Lower leg skin (tissue), 4 donors: ENCODE results near the gene KRTAP6-3. TPM values are rescaled to one million over a fixed set of nuclear protein-coding genes. Genes with fewer than 3 reads are reported as not detected.

Experiments used
- DNase-seq, 2 donors: peaks; one replicate each; pipeline ENCODE4 v3.0.0-alpha.2; 2019; ENCODE audit warnings: low spot score in 2 of 2
- H3K4me3 ChIP-seq: fragments of 200-600 bp; sonication (generic); 2 replicates; pipeline ENCODE4 v1.5.1; 2017; ENCODE audit warnings: mild to moderate bottlenecking, low read depth; ENCODE audit not compliant: poor library complexity, severe bottlenecking
- CTCF ChIP-seq, 3 donors: fragments of 450-650 bp; IDR thresholded peaks; one replicate each; pipeline ENCODE4 v1.5.1; 2016; ENCODE audit warnings: antibody characterized with exemption in 3 of 3, mild to moderate bottlenecking in 3 of 3, moderate library complexity in 2 of 3
- POLR2A ChIP-seq, 2 donors: fragments of 450-650 bp; IDR thresholded peaks; one replicate each; pipeline ENCODE4 v1.6.1; 2016 to 2017; ENCODE audit warnings: antibody characterized with exemption in 2 of 2, mild to moderate bottlenecking in 1 of 2, moderate library complexity in 1 of 2
- WGBS, 2 donors: methylation state at CpG; one replicate each; pipeline ENCODE4 v1.1.5; 2018; 5-methylcytosine and 5-hydroxymethylcytosine counted together
- intact Hi-C: fragments of 100-400 bp; cut with DNase I; formaldehyde crosslinking; loops from one replicate; pipeline ENCODE4 v1.15.0; 2023; ENCODE audit warnings: low total_unique reads
- total RNA-seq, 4 donors: library from RNA; depleted of rRNA; stranded (reverse); fragments of >200 nt; gene quantifications; one replicate each; pipeline ENCODE4 v1.1.0, GENCODE V29; 2016

KRTAP6-3 gene
- total RNA-seq, 4 donors from 2014 or later: not detected

GRCh38 chr21:30582870-30583269 is 9.4 kb upstream of the KRTAP6-3 start:
- intact Hi-C loops: no loop called here
- TF ChIP-seq POLR2A (IDR thresholded peaks at IDR 0.05) (no peak), CTCF (IDR thresholded peaks at IDR 0.05) (no peak)
- no peak overlapping the region for H3K4me3 ChIP-seq
- DNase-seq: no peak
- WGBS, 2 donors: 60 to 73% methylated on average over 1 of the region's 1 CpG

- H3K4me3 ChIP-seq: no peak within 1 kb of the TSS
- no peak for DNase-seq
- TF ChIP-seq POLR2A (IDR thresholded peaks at IDR 0.05): no peak
- TF ChIP-seq CTCF (IDR thresholded peaks at IDR 0.05): no peak
- intact Hi-C loops: no loop called here
Observed at GRCh38 chr21:30590297-30590696, 1.9 kb upstream of the KRTAP6-3 start, which contains the start of gene KRTAP22-2. Gene KRTAP22-2 (minus strand): TSS chr21:30590397.

GRCh38 chr21:30598802-30599201 is 6.6 kb downstream of the KRTAP6-3 start, which contains the start of gene KRTAP6-2:
Gene KRTAP6-2 (minus strand): TSS chr21:30598902. CDS start chr21:30598874, 28 bp downstream.
- intact Hi-C loops: no loop called here
- WGBS, 2 donors: 93 to 96% methylated on average over 6 of the region's 6 CpGs
- no peak for TF ChIP-seq POLR2A (IDR thresholded peaks at IDR 0.05)
- no peak for TF ChIP-seq CTCF (IDR thresholded peaks at IDR 0.05)
- no peak within 1 kb of the TSS for H3K4me3 ChIP-seq
- DNase-seq: no peak

- no peak for DNase-seq
- no peak within 1 kb of the TSS for H3K4me3 ChIP-seq
- TF ChIP-seq CTCF (IDR thresholded peaks at IDR 0.05) (no peak), POLR2A (IDR thresholded peaks at IDR 0.05) (no peak)
- WGBS, 2 donors: 0 to 89% methylated on average over 1 of the region's 1 CpG
- intact Hi-C loops: no loop called here
Observed at GRCh38 chr21:30600787-30601186, 8.5 kb downstream of the KRTAP6-3 start, which contains the start of gene KRTAP22-1. Gene KRTAP22-1 (plus strand): TSS chr21:30601087.

- no peak overlapping the region for H3K4me3 ChIP-seq
- intact Hi-C loops: no loop called here
- TF ChIP-seq CTCF (IDR thresholded peaks at IDR 0.05) (no peak), POLR2A (IDR thresholded peaks at IDR 0.05) (no peak)
- no peak for DNase-seq
- WGBS, 2 donors: 80 to 85% methylated on average over 2 of the region's 2 CpGs
Observed at GRCh38 chr21:30605968-30606367, 13.7 kb downstream of the KRTAP6-3 start.

- TF ChIP-seq CTCF (IDR thresholded peaks at IDR 0.05) (no peak), POLR2A (IDR thresholded peaks at IDR 0.05) (no peak)
- 70 to 76% methylated on average over 2 of the region's 2 CpGs for WGBS, 2 donors
Observed at GRCh38 chr21:30612132-30612531, 19.9 kb downstream of the KRTAP6-3 start.

More at GRCh38 chr21:30612132-30612531, 19.9 kb downstream of the KRTAP6-3 start:
- DNase-seq: no peak
- no peak overlapping the region for H3K4me3 ChIP-seq
- intact Hi-C loops: no loop called here
